Astrocyte (in vitro differentiated cells and primary cell): ENCODE results near the gene ADIPOR1. TPM values are rescaled to one million over a fixed set of nuclear protein-coding genes. Genes with fewer than 3 reads are reported as not detected.

Experiments used
- DNase-seq: peaks from one replicate; pipeline ENCODE4 v3.0.0-alpha.2; 2010; ENCODE audit warnings: low read depth
- FAIRE-seq: peaks from 2 replicates; lab custom pipeline; 2011; peaks lifted over from hg19 to GRCh38; lab: Jason Lieb, UNC
- H2AFZ ChIP-seq: 2 replicates; pipeline ENCODE4 v1.6.0; 2012; ENCODE audit warnings: low read depth, low read length, inconsistent platforms
- H3K27ac ChIP-seq: 2 replicates; pipeline ENCODE4 v1.5.1; 2011; ENCODE audit warnings: low read depth, low read length, inconsistent platforms
- H3K27me3 ChIP-seq: 2 replicates; pipeline ENCODE4 v1.6.0; 2011; ENCODE audit warnings: low read length, inconsistent platforms; ENCODE audit not compliant: insufficient read depth
- H3K36me3 ChIP-seq: 2 replicates; pipeline ENCODE4 v1.5.1; 2011; ENCODE audit warnings: low read length, inconsistent platforms; ENCODE audit not compliant: insufficient read depth
- H3K4me1 ChIP-seq: 2 replicates; pipeline ENCODE4 v1.5.1; 2011; ENCODE audit warnings: low read length, inconsistent platforms; ENCODE audit not compliant: insufficient read depth
- H3K4me2 ChIP-seq: 2 replicates; pipeline ENCODE4 v1.6.0; 2012; ENCODE audit warnings: low read length, inconsistent platforms
- H3K4me3 ChIP-seq: 2 replicates; pipeline ENCODE4 v1.5.1; 2011; ENCODE audit warnings: low read depth, mild to moderate bottlenecking, low read length, inconsistent platforms; ENCODE audit not compliant: insufficient read depth
- H3K79me2 ChIP-seq: 2 replicates; pipeline ENCODE4 v1.6.0; 2012; ENCODE audit warnings: mild to moderate bottlenecking, low read length, inconsistent platforms; ENCODE audit not compliant: insufficient read depth
- H3K9ac ChIP-seq: 2 replicates; pipeline ENCODE4 v1.6.0; 2012; ENCODE audit warnings: mild to moderate bottlenecking, low read length, inconsistent platforms
- H3K9me3 ChIP-seq: 2 replicates; pipeline ENCODE4 v1.5.1; 2012; ENCODE audit warnings: low read depth, mild to moderate bottlenecking, low read length, inconsistent platforms; ENCODE audit not compliant: insufficient read depth
- H4K20me1 ChIP-seq: 2 replicates; pipeline ENCODE4 v1.6.0; 2012; ENCODE audit warnings: low read length, inconsistent platforms; ENCODE audit not compliant: insufficient read depth
- H3K27ac Mint-ChIP-seq: one replicate; pipeline ENCODE4 v1.8.0; 2021; ENCODE audit warnings: mild to moderate bottlenecking, mixed read lengths; ENCODE audit not compliant: unreplicated experiment
- H3K27me3 Mint-ChIP-seq: one replicate; pipeline ENCODE4 v1.8.0; 2021; ENCODE audit warnings: low read depth, mixed read lengths; ENCODE audit not compliant: unreplicated experiment
- H3K36me3 Mint-ChIP-seq: one replicate; pipeline ENCODE4 v1.8.0; 2021; ENCODE audit warnings: low read depth, mixed read lengths; ENCODE audit not compliant: unreplicated experiment
- H3K4me1 Mint-ChIP-seq: one replicate; pipeline ENCODE4 v1.8.0; 2021; ENCODE audit warnings: low read depth, mixed read lengths; ENCODE audit not compliant: unreplicated experiment
- H3K4me3 Mint-ChIP-seq: one replicate; pipeline ENCODE4 v1.8.0; 2021; ENCODE audit warnings: mild to moderate bottlenecking, moderate library complexity, mixed read lengths; ENCODE audit not compliant: unreplicated experiment
- H3K9me3 Mint-ChIP-seq: one replicate; pipeline ENCODE4 v1.8.0; 2021; ENCODE audit warnings: mild to moderate bottlenecking, mixed read lengths; ENCODE audit not compliant: unreplicated experiment
- CTCF ChIP-seq: IDR thresholded peaks from 2 replicates; pipeline ENCODE4 v1.5.1; 2011; ENCODE audit warnings: low read depth, mild to moderate bottlenecking, inconsistent platforms, low read length, moderate library complexity; ENCODE audit not compliant: insufficient read depth
- EZH2 ChIP-seq: IDR thresholded peaks from 2 replicates; pipeline ENCODE4 v1.6.1; 2012; ENCODE audit warnings: mild to moderate bottlenecking, low read length, inconsistent platforms; ENCODE audit not compliant: insufficient read depth
- total RNA-seq: library from RNA; stranded (reverse); gene quantifications from 2 replicates; pipeline ENCODE4 v1.2.1, GENCODE V29; 2021

The ADIPOR1 gene
- total RNA-seq, 1 donor from 2014 or later: 73.0 TPM

GRCh38 chr1:202901555-202901954 lies 56.6 kb downstream of the ADIPOR1 start:
- FAIRE-seq: no peak

GRCh38 chr1:202892501-202892900 lies 65.6 kb downstream of the ADIPOR1 start:
- H3K27me3 ChIP-seq: no peaks in the 10 kb centered on the region
- no peak overlapping the region for H3K4me3 ChIP-seq
- peaks cover 42% of the 10 kb centered on the region for H3K36me3 ChIP-seq
- Mint-ChIP-seq H3K27me3 (no peaks in the 10 kb centered on the region), H3K4me1 (peaks cover 7% of the 10 kb centered on the region), H3K27ac (no peak overlapping the region), H3K36me3 (peaks cover 21% of the 10 kb centered on the region), H3K9me3 (no peaks in the 10 kb centered on the region), H3K4me3 (no peak overlapping the region)
- peaks cover 8% of the 10 kb centered on the region for H3K79me2 ChIP-seq
- H3K9me3 ChIP-seq: no peaks in the 10 kb centered on the region
- H2AFZ ChIP-seq: no peak overlapping the region
- DNase-seq: no peak
- TF ChIP-seq EZH2: no peak
- TF ChIP-seq CTCF: no peak
- H3K27ac ChIP-seq: no peak overlapping the region
- H3K9ac ChIP-seq: no peak overlapping the region
- FAIRE-seq: no peak
- no peak overlapping the region for H3K4me2 ChIP-seq
- peaks cover 9% of the 10 kb centered on the region for H3K4me1 ChIP-seq
- H4K20me1 ChIP-seq: no peaks in the 10 kb centered on the region

More at GRCh38 chr1:202901555-202901954, 56.6 kb downstream of the ADIPOR1 start:
- no peaks in the 10 kb centered on the region for H3K9me3 ChIP-seq
- DNase-seq: no peak
- no peaks in the 10 kb centered on the region for H3K27me3 ChIP-seq
- H3K36me3 Mint-ChIP-seq: peaks cover 16% of the 10 kb centered on the region
- H3K4me1 ChIP-seq: no peaks in the 10 kb centered on the region
- H3K4me1 Mint-ChIP-seq: no peaks in the 10 kb centered on the region
- no peak overlapping the region for H3K27ac Mint-ChIP-seq
- H3K4me3 Mint-ChIP-seq: no peak overlapping the region
- no peak overlapping the region for H3K27ac ChIP-seq
- H3K4me3 ChIP-seq: no peak overlapping the region
- no peak overlapping the region for H3K4me2 ChIP-seq
- no peaks in the 10 kb centered on the region for H4K20me1 ChIP-seq
- no peak overlapping the region for H3K9ac ChIP-seq
- no peaks in the 10 kb centered on the region for H3K79me2 ChIP-seq
- TF ChIP-seq CTCF: no peak
- no peak for TF ChIP-seq EZH2
- no peaks in the 10 kb centered on the region for H3K27me3 Mint-ChIP-seq
- no peak overlapping the region for H2AFZ ChIP-seq
- no peaks in the 10 kb centered on the region for H3K9me3 Mint-ChIP-seq
- peaks cover 8% of the 10 kb centered on the region for H3K36me3 ChIP-seq

Other genes with a start within 250 kb of the ADIPOR1 start
- gene SYT2, start 247.9 kb downstream of the ADIPOR1 start, total RNA-seq: 0.14 and 0.27 TPM in 2 replicates
- gene KDM5B, start 149.9 kb downstream of the ADIPOR1 start, total RNA-seq: 173 and 182 TPM in 2 replicates
- gene PCAT6, start 147.4 kb downstream of the ADIPOR1 start, total RNA-seq: 5.4 and 5.7 TPM in 2 replicates
- 11.1 and 12.1 TPM in 2 replicates for gene RABIF, start 69.2 kb downstream of the ADIPOR1 start, total RNA-seq
- gene KLHL12, start 31.1 kb downstream of the ADIPOR1 start, total RNA-seq: 23.9 and 24.9 TPM in 2 replicates
- gene CYB5R1, start 8.9 kb upstream of the ADIPOR1 start, total RNA-seq: 39.1 and 41.9 TPM in 2 replicates
- 66.1 and 68.6 TPM in 2 replicates for gene TMEM183A, start 49.1 kb upstream of the ADIPOR1 start, total RNA-seq
- 9.1 and 11.0 TPM in 2 replicates for gene PPFIA4, start 68.2 kb upstream of the ADIPOR1 start, total RNA-seq
- not detected in 2 replicates for gene MYOG, start 127.7 kb upstream of the ADIPOR1 start, total RNA-seq
- 2.2 and 5.7 TPM in 2 replicates for gene ADORA1, start 169.4 kb upstream of the ADIPOR1 start, total RNA-seq
- not detected in 2 replicates for gene MYBPH, start 217.5 kb upstream of the ADIPOR1 start, total RNA-seq
- 0.20 and 0.34 TPM in 2 replicates for gene CHI3L1, start 228.4 kb upstream of the ADIPOR1 start, total RNA-seq